Purkinje cell (primary cell): ENCODE data around the gene ARHGAP33. TPM values are rescaled to one million over a fixed set of nuclear protein-coding genes. Genes with fewer than 3 reads are reported as not detected.

Source experiments
- polyA plus RNA-seq: library from polyadenylated mRNA; unstranded; fragments of >200 nt; fragmentation: Nextera tagmentation; gene quantifications from 2 replicates; pipeline ENCODE4 v1.2.1, GENCODE V29; 2014

The ARHGAP33 gene
- polyA plus RNA-seq, result 0.15 and 0.40 TPM in 2 replicates

GRCh38 chr19:35775298-35776101, at the start of gene ARHGAP33:
Gene ARHGAP33 (plus strand): TSS chr19:35775564. CDS start chr19:35775659, 95 bp downstream.

GRCh38 chr19:35742121-35742724, 33.1 kb upstream of the ARHGAP33 start, which contains the start of gene IGFLR1:
Gene IGFLR1 (minus strand): TSS chr19:35742452. CDS start chr19:35741180, 1,272 bp downstream.

GRCh38 chr19:35745328-35746086, 29.9 kb upstream of the ARHGAP33 start, which contains the start of the genes PSENEN and U2AF1L4:
Gene PSENEN (plus strand): TSS chr19:35745651. CDS start chr19:35745931, 280 bp downstream.
Gene U2AF1L4 (minus strand): TSS chr19:35745418. CDS start chr19:35745391, 27 bp downstream.

GRCh38 chr19:35748106-35749020, 27.0 kb upstream of the ARHGAP33 start, which contains the start of gene LIN37:
Gene LIN37 (plus strand): TSS chr19:35748576. CDS start chr19:35748725, 149 bp downstream.

GRCh38 chr19:35756377-35757230, 18.8 kb upstream of the ARHGAP33 start, which contains the start of gene HSPB6:
Gene HSPB6 (minus strand): TSS chr19:35757029. CDS start chr19:35757008, 21 bp downstream.

GRCh38 chr19:35757749-35758608, 17.4 kb upstream of the ARHGAP33 start, which contains the start of gene PROSER3:
Gene PROSER3 (plus strand): TSS chr19:35758176. CDS start chr19:35758216, 40 bp downstream.

GRCh38 chr19:35812220-35813042, 37.1 kb downstream of the ARHGAP33 start, which contains the start of gene PRODH2:
Gene PRODH2 (minus strand): TSS chr19:35812845. CDS start chr19:35812805, 40 bp downstream.

Other genes with a start within 250 kb of the ARHGAP33 start
- not detected in 2 replicates for gene SBSN, start 247.3 kb upstream of the ARHGAP33 start, polyA plus RNA-seq
- not detected in 2 replicates for gene GAPDHS, start 242.1 kb upstream of the ARHGAP33 start, polyA plus RNA-seq
- gene TMEM147, start 229.9 kb upstream of the ARHGAP33 start, polyA plus RNA-seq, result 95.0 and 102 TPM in 2 replicates
- not detected in 2 replicates for gene ATP4A, start 211.9 kb upstream of the ARHGAP33 start, polyA plus RNA-seq
- gene PMIS2, start 189.4 kb upstream of the ARHGAP33 start, polyA plus RNA-seq, result not detected in 2 replicates
- gene HAUS5, start 162.8 kb upstream of the ARHGAP33 start, polyA plus RNA-seq, result 0.60 and 0.84 TPM in 2 replicates
- 8.9 and 12.6 TPM in 2 replicates for gene RBM42, start 146.5 kb upstream of the ARHGAP33 start, polyA plus RNA-seq
- gene ETV2, start 133.8 kb upstream of the ARHGAP33 start, polyA plus RNA-seq, result 0.70 TPM in 1 of 2 replicates, not detected in the other
- 1,754 and 2,269 TPM in 2 replicates for gene COX6B1, start 127.2 kb upstream of the ARHGAP33 start, polyA plus RNA-seq
- 0.27 TPM in 1 of 2 replicates, not detected in the other for gene UPK1A, start 109.0 kb upstream of the ARHGAP33 start, polyA plus RNA-seq
- gene ZBTB32, start 71.0 kb upstream of the ARHGAP33 start, polyA plus RNA-seq, result not detected in 2 replicates
- 1.0 and 1.8 TPM in 2 replicates for gene KMT2B, start 57.6 kb upstream of the ARHGAP33 start, polyA plus RNA-seq
- gene IGFLR1, start 33.1 kb upstream of the ARHGAP33 start, polyA plus RNA-seq, result 1.0 and 4.9 TPM in 2 replicates
- gene U2AF1L4, start 30.1 kb upstream of the ARHGAP33 start, polyA plus RNA-seq, result 69.6 and 75.0 TPM in 2 replicates
- gene PSENEN, start 29.9 kb upstream of the ARHGAP33 start, polyA plus RNA-seq, result 311 and 383 TPM in 2 replicates
- gene LIN37, start 27.0 kb upstream of the ARHGAP33 start, polyA plus RNA-seq, result 4.6 and 8.3 TPM in 2 replicates
- 0.50 TPM in 1 of 2 replicates, not detected in the other for gene HSPB6, start 18.5 kb upstream of the ARHGAP33 start, polyA plus RNA-seq
- 0.51 TPM in 1 of 2 replicates, not detected in the other for gene PROSER3, start 17.4 kb upstream of the ARHGAP33 start, polyA plus RNA-seq
- not detected in 2 replicates for gene PRODH2, start 37.3 kb downstream of the ARHGAP33 start, polyA plus RNA-seq
- gene NPHS1, start 76.9 kb downstream of the ARHGAP33 start, polyA plus RNA-seq, result 0.08 TPM in 1 of 2 replicates, not detected in the other
- 1.1 TPM in 1 of 2 replicates, not detected in the other for gene KIRREL2, start 81.3 kb downstream of the ARHGAP33 start, polyA plus RNA-seq
- gene APLP1, start 93.0 kb downstream of the ARHGAP33 start, polyA plus RNA-seq, result 223 and 377 TPM in 2 replicates
- gene NFKBID, start 125.0 kb downstream of the ARHGAP33 start, polyA plus RNA-seq, result 1.5 and 1.8 TPM in 2 replicates
- gene HCST, start 127.0 kb downstream of the ARHGAP33 start, polyA plus RNA-seq, result 2.0 and 3.8 TPM in 2 replicates
- gene TYROBP, start 132.7 kb downstream of the ARHGAP33 start, polyA plus RNA-seq, result 0.70 TPM in 1 of 2 replicates, not detected in the other
- 0.15 and 0.60 TPM in 2 replicates for gene LRFN3, start 160.8 kb downstream of the ARHGAP33 start, polyA plus RNA-seq
- 6.4 and 14.1 TPM in 2 replicates for gene SDHAF1, start 219.6 kb downstream of the ARHGAP33 start, polyA plus RNA-seq
- gene SYNE4, start 233.2 kb downstream of the ARHGAP33 start, polyA plus RNA-seq, result 3.4 and 4.6 TPM in 2 replicates
- gene ALKBH6, start 238.6 kb downstream of the ARHGAP33 start, polyA plus RNA-seq, result 1.9 and 9.9 TPM in 2 replicates